Upper lobe of right lung (tissue), 1 donor: ENCODE data around the gene OMP. TPM values are rescaled to one million over a fixed set of nuclear protein-coding genes. Genes with fewer than 3 reads are reported as not detected.

Experiments
- ATAC-seq: fragments of 200-7000 bp; cut with Tn5 transposase; one replicate; pipeline ENCODE4 v1.9.1; 2020; ENCODE audit warnings: mild to moderate bottlenecking, moderate library complexity
- DNase-seq: peaks from one replicate; pipeline ENCODE4 v3.0.0-alpha.2; 2020
- H3K27ac ChIP-seq: fragments of 200-600 bp; one replicate; pipeline ENCODE4 v1.8.0; 2022
- H3K27me3 ChIP-seq: fragments of 200-600 bp; one replicate; pipeline ENCODE4 v1.8.0; 2022; ENCODE audit warnings: mild to moderate bottlenecking
- H3K36me3 ChIP-seq: fragments of 200-600 bp; one replicate; pipeline ENCODE4 v1.8.0; 2022
- H3K4me1 ChIP-seq: fragments of 200-600 bp; one replicate; pipeline ENCODE4 v1.8.0; 2022
- H3K4me3 ChIP-seq: fragments of 200-600 bp; one replicate; pipeline ENCODE4 v1.8.0; 2022; ENCODE audit warnings: mild to moderate bottlenecking
- H3K9me3 ChIP-seq: fragments of 200-600 bp; one replicate; pipeline ENCODE4 v1.8.0; 2022
- intact Hi-C: fragments of 100-400 bp; cut with DNase I; formaldehyde crosslinking; loops from one replicate; pipeline ENCODE4 v1.11.0; 2022
- total RNA-seq: library from RNA; stranded (reverse); fragmentation: NEBNext Ultra II Directional; extraction: Animal tissue kit (Norgen Biotek cat#: 25700); gene quantifications from one replicate; pipeline ENCODE4 v1.2.1, GENCODE V29; 2021
- TF ChIP-seq, protein P1 (sequence below): fragments of 200-600 bp; IDR thresholded peaks from one replicate; pipeline ENCODE4 v1.8.0; 2022; ENCODE audit warnings: antibody characterized with exemption
- donor health status: DM: no; HTN: yes; CAD: no; lungs with severe emphysema.

The OMP gene
- total RNA-seq, 1 donor from 2014 or later = not detected

DNA sequence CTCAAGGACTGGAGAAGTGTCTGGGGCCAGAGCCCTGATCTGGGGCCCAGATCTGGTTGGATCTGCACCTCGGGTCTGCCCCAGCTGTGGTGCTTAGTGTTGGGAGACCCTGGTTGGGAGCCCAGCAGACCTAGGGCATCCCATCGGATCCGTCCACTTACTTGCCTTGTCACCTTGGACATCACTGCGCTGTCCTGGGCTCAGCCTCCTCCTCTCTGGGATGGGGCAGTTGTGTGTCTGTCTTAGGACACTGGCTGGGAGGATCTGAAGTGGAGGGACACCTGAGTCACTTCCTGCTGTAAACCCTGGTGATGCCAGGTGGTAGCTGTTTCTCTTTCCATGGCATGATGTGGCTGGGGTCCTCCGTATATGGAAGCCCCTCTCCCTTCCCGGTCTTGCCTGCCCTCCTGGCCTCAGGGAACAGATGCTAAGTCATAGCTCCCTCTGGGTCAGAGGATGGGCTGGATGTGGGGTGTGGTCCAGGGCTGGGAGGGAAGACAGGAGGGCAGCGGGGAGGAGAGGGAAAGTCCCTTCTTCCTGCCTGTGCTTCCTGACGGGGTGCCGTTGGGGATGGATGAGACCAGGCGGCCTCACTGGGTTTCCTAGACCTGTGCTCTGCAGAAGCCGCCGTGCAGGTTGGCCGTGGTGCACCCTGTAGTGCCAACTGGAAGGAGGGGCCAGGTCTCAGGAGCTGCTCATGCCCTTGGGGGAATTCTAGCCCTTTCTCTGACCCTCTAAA lies 12.1 kb upstream of the OMP start:
- no peak overlapping the region for H3K4me3 ChIP-seq
- ATAC-seq = no peak
- intact Hi-C loops = loop anchor here (5.0 kb wide), 1 partner anchor 43 kb away; no protein-coding TSS in a partner anchor
- no peaks in the 10 kb centered on the region for H3K27me3 ChIP-seq
- no peak overlapping the region for H3K27ac ChIP-seq
- TF ChIP-seq, protein P1, sequence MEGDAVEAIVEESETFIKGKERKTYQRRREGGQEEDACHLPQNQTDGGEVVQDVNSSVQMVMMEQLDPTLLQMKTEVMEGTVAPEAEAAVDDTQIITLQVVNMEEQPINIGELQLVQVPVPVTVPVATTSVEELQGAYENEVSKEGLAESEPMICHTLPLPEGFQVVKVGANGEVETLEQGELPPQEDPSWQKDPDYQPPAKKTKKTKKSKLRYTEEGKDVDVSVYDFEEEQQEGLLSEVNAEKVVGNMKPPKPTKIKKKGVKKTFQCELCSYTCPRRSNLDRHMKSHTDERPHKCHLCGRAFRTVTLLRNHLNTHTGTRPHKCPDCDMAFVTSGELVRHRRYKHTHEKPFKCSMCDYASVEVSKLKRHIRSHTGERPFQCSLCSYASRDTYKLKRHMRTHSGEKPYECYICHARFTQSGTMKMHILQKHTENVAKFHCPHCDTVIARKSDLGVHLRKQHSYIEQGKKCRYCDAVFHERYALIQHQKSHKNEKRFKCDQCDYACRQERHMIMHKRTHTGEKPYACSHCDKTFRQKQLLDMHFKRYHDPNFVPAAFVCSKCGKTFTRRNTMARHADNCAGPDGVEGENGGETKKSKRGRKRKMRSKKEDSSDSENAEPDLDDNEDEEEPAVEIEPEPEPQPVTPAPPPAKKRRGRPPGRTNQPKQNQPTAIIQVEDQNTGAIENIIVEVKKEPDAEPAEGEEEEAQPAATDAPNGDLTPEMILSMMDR = no peak
- H3K4me1 ChIP-seq = no peaks in the 10 kb centered on the region
- H3K9me3 ChIP-seq = no peaks in the 10 kb centered on the region
- no peaks in the 10 kb centered on the region for H3K36me3 ChIP-seq
- DNase-seq = peak; percentile 57

DNA sequence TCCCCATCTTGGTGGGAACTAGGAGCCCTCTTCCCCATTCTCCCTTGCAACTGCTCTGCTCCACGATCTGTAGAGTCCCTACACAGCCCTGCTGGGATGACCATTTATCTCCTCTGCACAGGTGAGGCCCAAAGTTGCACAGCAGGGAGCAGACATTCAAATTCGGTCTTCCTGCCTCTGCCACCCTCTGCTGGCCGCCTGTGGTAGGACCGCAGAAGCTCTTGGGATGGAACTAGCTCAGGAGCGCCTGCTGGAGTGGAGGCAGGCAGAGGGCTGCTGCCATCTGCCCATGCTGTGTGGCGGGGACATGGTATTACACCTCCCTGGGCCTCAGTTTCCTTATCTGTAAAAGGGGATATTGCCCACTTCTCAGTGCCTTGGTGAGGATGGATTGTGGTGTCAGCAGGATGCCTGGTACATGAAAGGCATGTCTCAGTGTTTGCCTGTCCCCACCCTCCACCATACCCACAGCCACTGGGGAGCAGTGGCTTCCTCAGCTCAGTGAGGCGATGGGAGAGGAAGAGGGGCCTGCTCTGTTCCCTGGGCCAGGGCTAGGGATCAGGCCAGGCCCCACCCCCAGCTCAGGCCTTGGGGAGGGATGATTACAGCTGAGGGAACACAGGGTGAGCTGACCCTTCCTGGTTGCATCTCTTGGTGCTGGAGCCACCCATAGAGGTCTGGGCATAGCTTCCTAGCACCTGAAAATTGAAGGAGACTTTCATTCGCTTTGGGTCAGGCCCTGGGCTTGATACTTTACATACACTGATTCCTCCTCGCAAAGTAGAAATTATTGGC lies 11.3 kb upstream of the OMP start:
- TF ChIP-seq, protein P1 = peak; percentile 93
- intact Hi-C loops = loop anchor here (5.0 kb wide), 1 partner anchor 44 kb away; no protein-coding TSS in a partner anchor
- H3K9me3 ChIP-seq = no peaks in the 10 kb centered on the region
- no peak overlapping the region for H3K27ac ChIP-seq
- no peaks in the 10 kb centered on the region for H3K36me3 ChIP-seq
- H3K27me3 ChIP-seq = no peaks in the 10 kb centered on the region
- peak; percentile 89 for ATAC-seq
- no peaks in the 10 kb centered on the region for H3K4me1 ChIP-seq
- no peak overlapping the region for H3K4me3 ChIP-seq
- DNase-seq = peak; percentile 90

DNA sequence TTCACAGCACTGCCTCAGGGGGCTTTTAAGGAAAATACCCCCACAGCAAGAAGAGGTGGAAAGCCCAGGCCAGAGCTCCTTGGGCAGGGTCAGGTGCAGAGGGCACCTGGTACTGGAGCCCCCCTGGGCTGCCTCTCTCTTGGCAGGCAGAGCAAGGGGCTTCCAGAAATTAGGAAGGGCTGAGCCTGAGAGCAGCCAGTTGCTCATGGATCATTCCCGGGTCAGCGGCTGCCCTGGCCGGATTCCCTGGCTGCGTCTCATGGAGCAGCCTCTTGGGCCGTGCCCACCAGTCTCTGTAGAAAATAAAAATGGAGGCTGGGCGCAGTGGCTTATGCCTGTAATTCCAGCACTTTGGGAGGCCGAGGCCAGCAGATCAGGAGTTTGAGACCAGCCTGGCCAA lies 10.3 kb upstream of the OMP start:
- no peaks in the 10 kb centered on the region for H3K36me3 ChIP-seq
- H3K27ac ChIP-seq = no peak overlapping the region
- H3K9me3 ChIP-seq = no peaks in the 10 kb centered on the region
- TF ChIP-seq, protein P1 = no peak
- ATAC-seq (no peak), DNase-seq (peak; percentile 45)
- H3K27me3 ChIP-seq = no peaks in the 10 kb centered on the region
- intact Hi-C loops = loop anchor here (5.0 kb wide), 1 partner anchor 45 kb away; no protein-coding TSS in a partner anchor
- H3K4me3 ChIP-seq = no peak overlapping the region
- no peaks in the 10 kb centered on the region for H3K4me1 ChIP-seq

DNA sequence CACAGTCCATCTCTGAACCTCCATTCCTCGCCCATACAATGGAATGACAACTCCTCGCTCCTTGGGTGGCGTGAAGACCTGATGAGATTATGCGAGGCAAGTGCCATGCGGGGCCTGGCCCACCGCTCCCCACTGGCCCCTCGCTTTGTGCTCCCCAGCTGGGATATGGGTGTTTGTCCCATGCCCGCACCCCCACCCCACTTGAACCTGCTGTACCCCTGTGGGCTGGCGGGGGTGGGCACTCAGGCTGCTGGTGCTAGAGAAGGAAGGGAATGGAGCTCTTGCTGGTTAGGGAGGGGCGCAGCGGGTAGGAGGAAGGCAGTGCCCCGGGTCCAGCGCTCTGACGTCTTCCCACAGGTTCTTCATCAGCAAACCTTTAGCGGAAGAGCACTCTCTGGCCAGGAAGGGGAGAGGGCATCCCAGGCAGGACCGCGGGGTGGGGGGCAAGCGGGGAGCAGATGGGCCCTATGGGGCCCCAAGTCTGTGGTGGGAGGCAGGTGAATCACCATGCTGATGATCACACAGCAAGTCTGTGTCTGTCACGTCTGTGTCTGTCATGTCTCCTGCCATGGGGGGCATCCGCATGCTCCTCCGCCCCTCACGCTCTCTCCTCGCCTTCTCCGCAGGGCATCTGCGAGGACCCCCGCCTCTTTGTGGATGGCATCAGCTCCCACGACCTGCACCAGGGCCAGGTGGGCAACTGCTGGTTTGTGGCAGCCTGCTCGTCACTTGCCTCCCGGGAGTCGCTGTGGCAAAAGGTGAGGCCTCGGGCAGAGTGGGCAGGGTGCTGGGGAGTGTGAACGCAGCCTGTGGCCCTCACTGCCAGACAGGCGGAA lies 9.4 kb upstream of the OMP start:
- Histone ChIP-seq H3K27me3 (no peaks in the 10 kb centered on the region), H3K27ac (no peak overlapping the region), H3K4me1 (no peaks in the 10 kb centered on the region), H3K4me3 (no peak overlapping the region), H3K36me3 (no peaks in the 10 kb centered on the region), H3K9me3 (no peaks in the 10 kb centered on the region)
- ATAC-seq = no peak
- peak; percentile 56 for DNase-seq
- TF ChIP-seq, protein P1 = no peak
- intact Hi-C loops = loop anchor here (5.0 kb wide), 1 partner anchor 46 kb away; no protein-coding TSS in a partner anchor
